AG04450 (cell line): ENCODE data around the gene GPR61. TPM values are rescaled to one million over a fixed set of nuclear protein-coding genes. Genes with fewer than 3 reads are reported as not detected.

ENCODE experiments used
- CTCF ChIA-PET: fragments of 300-600, 350-600 bp; formaldehyde crosslinking; extraction: SDS; loops from one replicate; lab custom pipeline; 2022; ENCODE audit warnings: antibody characterized with exemption, inconsistent platforms; lab: Charles Lee
- POLR2A ChIA-PET: fragments of 350-600 bp; formaldehyde crosslinking; extraction: SDS; loops from one replicate; lab custom pipeline; 2021; ENCODE audit warnings: antibody characterized with exemption, inconsistent platforms; lab: Yijun Ruan, JAX
- DNase-seq: peaks from one replicate; pipeline ENCODE4 v3.0.0-alpha.2; 2011; ENCODE audit warnings: low read depth, low spot score
- H3K27ac ChIP-seq: one replicate; pipeline ENCODE4 v1.5.1; 2012; ENCODE audit warnings: low read depth, low read length, control low read depth
- H3K27me3 ChIP-seq: one replicate; pipeline ENCODE4 v1.6.0; 2012; ENCODE audit warnings: low read length; ENCODE audit not compliant: control insufficient read depth, insufficient read depth
- H3K4me3 ChIP-seq: 2 replicates; pipeline ENCODE4 v1.5.1; 2011; ENCODE audit warnings: mild to moderate bottlenecking, low read depth, low read length, control low read depth
- H3K9me3 ChIP-seq: 2 replicates; pipeline ENCODE4 v1.5.1; 2012; ENCODE audit warnings: low read length; ENCODE audit not compliant: control insufficient read depth, insufficient read depth
- polyA plus RNA-seq: library from polyadenylated mRNA; depleted of rRNA; stranded (reverse); fragments of >200 nt; gene quantifications from 2 replicates; pipeline ENCODE4 v1.2.3, GENCODE V29; 2011
- TF ChIP-seq, protein P1 (sequence below): IDR thresholded peaks from 2 replicates; pipeline ENCODE4 v1.5.1; 2011; ENCODE audit warnings: low read depth, low read length, control low read depth, inconsistent platforms

Gene GPR61
- polyA plus RNA-seq, 1 experiment = not detected

GRCh38 chr1:109535481-109535880 is 4.2 kb upstream of the GPR61 start:
- POLR2A ChIA-PET = no interaction called here
- CTCF ChIA-PET = interaction anchor here (1.6 to 17.0 kb wide), 3 partner anchors 10 to 105 kb away, joined by 4 to 1351 read pairs (median 8); partner anchors contain the start of genes AMIGO1, ATXN7L2 and CYB561D1
- no peak overlapping the region for H3K27ac ChIP-seq

DNA sequence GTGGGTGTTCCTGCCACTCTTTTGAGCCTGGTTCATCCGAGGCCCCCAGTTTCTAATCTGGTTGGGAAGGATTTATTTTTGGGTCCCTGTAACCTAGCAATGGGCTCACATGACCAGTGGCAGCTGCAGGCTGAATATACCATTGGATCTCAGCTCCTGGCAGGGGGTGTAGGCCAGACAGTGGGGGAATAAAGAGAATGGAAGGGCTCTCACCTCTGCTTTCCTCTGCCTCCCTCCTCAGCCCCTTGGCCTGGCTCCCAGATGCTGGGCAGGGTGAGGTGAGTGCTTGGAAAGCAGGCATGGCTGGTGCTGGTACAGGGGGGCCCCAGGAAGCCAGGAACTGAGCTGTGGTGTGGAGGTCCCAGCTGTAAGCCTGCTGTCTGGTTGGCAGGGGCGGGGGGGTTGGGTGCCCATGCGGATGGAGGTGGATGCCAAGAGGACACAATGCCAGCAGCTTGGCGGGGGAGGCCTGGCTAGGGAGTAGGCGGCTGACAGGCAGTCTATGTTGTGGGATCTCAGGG is 3.6 kb upstream of the GPR61 start:
- CTCF ChIA-PET = interaction anchor here (1.6 to 17.0 kb wide), 3 partner anchors 10 to 105 kb away, joined by 4 to 1351 read pairs (median 8); partner anchors contain the start of genes AMIGO1, ATXN7L2 and CYB561D1
- Histone ChIP-seq H3K27me3 (peaks cover 7% of the 10 kb centered on the region), H3K4me3 (no peak overlapping the region), H3K27ac (no peak overlapping the region), H3K9me3 (no peaks in the 10 kb centered on the region)
- POLR2A ChIA-PET = interaction anchor here (0.6 kb wide), 1 partner anchor 42 kb away, joined by 3 read pairs; the partner anchor contains the start of gene CYB561D1
- DNase-seq = no peak
- TF ChIP-seq, protein P1, sequence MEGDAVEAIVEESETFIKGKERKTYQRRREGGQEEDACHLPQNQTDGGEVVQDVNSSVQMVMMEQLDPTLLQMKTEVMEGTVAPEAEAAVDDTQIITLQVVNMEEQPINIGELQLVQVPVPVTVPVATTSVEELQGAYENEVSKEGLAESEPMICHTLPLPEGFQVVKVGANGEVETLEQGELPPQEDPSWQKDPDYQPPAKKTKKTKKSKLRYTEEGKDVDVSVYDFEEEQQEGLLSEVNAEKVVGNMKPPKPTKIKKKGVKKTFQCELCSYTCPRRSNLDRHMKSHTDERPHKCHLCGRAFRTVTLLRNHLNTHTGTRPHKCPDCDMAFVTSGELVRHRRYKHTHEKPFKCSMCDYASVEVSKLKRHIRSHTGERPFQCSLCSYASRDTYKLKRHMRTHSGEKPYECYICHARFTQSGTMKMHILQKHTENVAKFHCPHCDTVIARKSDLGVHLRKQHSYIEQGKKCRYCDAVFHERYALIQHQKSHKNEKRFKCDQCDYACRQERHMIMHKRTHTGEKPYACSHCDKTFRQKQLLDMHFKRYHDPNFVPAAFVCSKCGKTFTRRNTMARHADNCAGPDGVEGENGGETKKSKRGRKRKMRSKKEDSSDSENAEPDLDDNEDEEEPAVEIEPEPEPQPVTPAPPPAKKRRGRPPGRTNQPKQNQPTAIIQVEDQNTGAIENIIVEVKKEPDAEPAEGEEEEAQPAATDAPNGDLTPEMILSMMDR = no peak

More at GRCh38 chr1:109535481-109535880, 4.2 kb upstream of the GPR61 start:
- TF ChIP-seq, protein P1 = no peak
- Histone ChIP-seq H3K27me3 (peaks cover 5% of the 10 kb centered on the region), H3K9me3 (no peaks in the 10 kb centered on the region), H3K4me3 (no peak overlapping the region)
- DNase-seq = no peak

DNA sequence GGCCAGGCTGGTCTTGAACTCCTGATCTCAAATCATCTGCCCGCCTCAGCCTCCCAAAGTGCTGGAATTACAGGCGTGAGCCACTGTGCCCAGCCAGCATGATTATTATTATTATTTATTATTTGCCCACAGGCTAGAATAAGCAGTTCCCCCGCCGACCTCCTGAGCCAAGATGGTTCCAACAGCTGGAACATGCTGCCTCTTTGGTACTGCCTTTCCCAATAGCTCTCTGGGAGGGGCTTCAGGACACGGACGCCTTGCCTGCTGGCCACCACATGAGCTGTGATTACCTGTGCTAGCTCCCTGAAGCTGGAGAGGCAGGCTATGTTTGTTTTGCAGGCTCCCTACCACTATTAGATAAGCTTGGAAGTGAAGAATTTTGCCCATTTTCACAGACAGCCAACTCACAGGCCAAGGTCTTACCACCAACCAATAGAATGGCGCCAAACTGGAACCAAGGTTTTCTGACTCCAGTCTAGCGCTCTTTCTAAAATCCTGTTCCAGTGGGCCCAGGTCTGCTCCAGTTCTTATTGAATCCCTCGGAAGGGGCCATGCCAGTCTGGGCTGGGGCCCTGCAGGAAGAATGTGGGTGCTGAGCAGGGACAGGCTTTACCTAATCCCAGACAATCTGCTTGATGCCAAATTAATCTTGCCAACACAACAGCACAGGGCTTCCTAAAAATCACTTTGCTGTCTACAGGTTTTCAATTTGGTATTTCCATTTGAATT is 2.1 kb upstream of the GPR61 start:
- TF ChIP-seq, protein P1 = no peak
- peaks cover 13% of the 10 kb centered on the region for H3K27me3 ChIP-seq
- H3K27ac ChIP-seq = no peak overlapping the region
- no peak for DNase-seq
- H3K4me3 ChIP-seq = no peak overlapping the region
- ChIA-PET POLR2A (no interaction called here), CTCF (interaction anchor here (1.1 to 17.0 kb wide), 3 partner anchors 8 to 103 kb away, joined by 4 to 1351 read pairs (median 8); partner anchors contain the start of genes AMIGO1, ATXN7L2 and CYB561D1)
- no peaks in the 10 kb centered on the region for H3K9me3 ChIP-seq

GRCh38 chr1:109538827-109539555 is 681 bp upstream of the GPR61 start:
- peaks cover 15% of the 10 kb centered on the region for H3K27me3 ChIP-seq
- DNase-seq = no peak
- no peak overlapping the region for H3K4me3 ChIP-seq
- POLR2A ChIA-PET = interaction anchor here (0.7 kb wide), 1 partner anchor 45 kb away, joined by 4 read pairs; the partner anchor contains the start of gene CYB561D1
- no peak overlapping the region for H3K27ac ChIP-seq
- CTCF ChIA-PET = interaction anchor here (1.1 to 17.0 kb wide), 2 partner anchors 7 to 39 kb away, joined by 4 to 1351 read pairs; partner anchors contain the start of genes AMIGO1, ATXN7L2 and CYB561D1
- no peaks in the 10 kb centered on the region for H3K9me3 ChIP-seq
- TF ChIP-seq, protein P1 = no peak
